ENCODE measurements around the gene NDUFA3. TPM values are rescaled to one million over a fixed set of nuclear protein-coding genes. Genes with fewer than 3 reads are reported as not detected.

Gene NDUFA3
- total RNA-seq, 1 experiment from 2014 or later, result 211 TPM

DNA sequence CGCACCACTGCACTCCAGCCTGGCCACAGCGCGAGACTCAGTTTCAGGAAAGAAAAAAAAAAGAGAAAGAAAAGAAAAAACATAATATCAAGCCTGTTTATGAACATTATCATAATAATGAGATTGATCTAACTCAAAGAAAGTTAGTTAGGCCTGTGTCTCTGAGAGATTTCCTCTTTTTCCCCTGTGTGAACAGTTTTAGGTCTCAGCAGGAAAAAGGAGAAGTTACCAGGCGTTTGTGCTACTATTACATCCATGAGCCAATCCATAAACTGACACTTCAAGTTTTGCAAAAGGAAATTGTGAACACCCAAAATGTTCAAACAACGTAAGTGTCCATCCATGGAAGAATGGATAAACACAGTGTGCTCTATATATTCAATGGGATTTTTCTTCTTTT lies 25.3 kb upstream of the NDUFA3 start:
- no peak for DNase-seq (ENCODE audit: low read depth, low spot score)
- BruUV-seq (replicated peaks), result no TSS peak
- Histone ChIP-seq H3K27me3 (ENCODE audit: control insufficient read depth, insufficient read depth, low read length) (no peaks in the 10 kb centered on the region), H3K36me3 (ENCODE audit: control insufficient read depth, insufficient read depth, low read length) (no peaks in the 10 kb centered on the region), H3K9me3 (ENCODE audit: control insufficient read depth, insufficient read depth, low read depth, low read length) (peaks cover 8% of the 10 kb centered on the region), H3K4me1 (ENCODE audit: control insufficient read depth, insufficient read depth, low read length) (no peaks in the 10 kb centered on the region), H3K4me3 (ENCODE audit: low read depth in 2 of 2, low read length in 2 of 2) (no peak overlapping the region), H3K27ac (ENCODE audit: low read length) (no peak overlapping the region)
- intact Hi-C loops (cut with micrococcal nuclease; ENCODE audit: unreplicated experiment) (no loop called here), in situ Hi-C loops (cut with HindIII; ENCODE audit: low pct_unique_long_range_greater_than_20kb, low sequenced_read_pairs) (no loop called here)
- TF ChIP-seq TCF7L2 (IDR thresholded peaks at IDR 0.05; ENCODE audit: low read depth, low read length) (no peak), SIN3A (IDR thresholded peaks at IDR 0.05; ENCODE audit: borderline replicate concordance, insufficient read depth, low read depth, low read length) (no peak), CTCF (IDR thresholded peaks at IDR 0.05) (no peak), POLR2AphosphoS5 (IDR thresholded peaks at IDR 0.05; ENCODE audit: low read depth, low read length) (no peak)
- TF ChIP-seq, protein P1, sequence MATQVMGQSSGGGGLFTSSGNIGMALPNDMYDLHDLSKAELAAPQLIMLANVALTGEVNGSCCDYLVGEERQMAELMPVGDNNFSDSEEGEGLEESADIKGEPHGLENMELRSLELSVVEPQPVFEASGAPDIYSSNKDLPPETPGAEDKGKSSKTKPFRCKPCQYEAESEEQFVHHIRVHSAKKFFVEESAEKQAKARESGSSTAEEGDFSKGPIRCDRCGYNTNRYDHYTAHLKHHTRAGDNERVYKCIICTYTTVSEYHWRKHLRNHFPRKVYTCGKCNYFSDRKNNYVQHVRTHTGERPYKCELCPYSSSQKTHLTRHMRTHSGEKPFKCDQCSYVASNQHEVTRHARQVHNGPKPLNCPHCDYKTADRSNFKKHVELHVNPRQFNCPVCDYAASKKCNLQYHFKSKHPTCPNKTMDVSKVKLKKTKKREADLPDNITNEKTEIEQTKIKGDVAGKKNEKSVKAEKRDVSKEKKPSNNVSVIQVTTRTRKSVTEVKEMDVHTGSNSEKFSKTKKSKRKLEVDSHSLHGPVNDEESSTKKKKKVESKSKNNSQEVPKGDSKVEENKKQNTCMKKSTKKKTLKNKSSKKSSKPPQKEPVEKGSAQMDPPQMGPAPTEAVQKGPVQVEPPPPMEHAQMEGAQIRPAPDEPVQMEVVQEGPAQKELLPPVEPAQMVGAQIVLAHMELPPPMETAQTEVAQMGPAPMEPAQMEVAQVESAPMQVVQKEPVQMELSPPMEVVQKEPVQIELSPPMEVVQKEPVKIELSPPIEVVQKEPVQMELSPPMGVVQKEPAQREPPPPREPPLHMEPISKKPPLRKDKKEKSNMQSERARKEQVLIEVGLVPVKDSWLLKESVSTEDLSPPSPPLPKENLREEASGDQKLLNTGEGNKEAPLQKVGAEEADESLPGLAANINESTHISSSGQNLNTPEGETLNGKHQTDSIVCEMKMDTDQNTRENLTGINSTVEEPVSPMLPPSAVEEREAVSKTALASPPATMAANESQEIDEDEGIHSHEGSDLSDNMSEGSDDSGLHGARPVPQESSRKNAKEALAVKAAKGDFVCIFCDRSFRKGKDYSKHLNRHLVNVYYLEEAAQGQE (IDR thresholded peaks at IDR 0.05; ENCODE audit: insufficient read depth in 1 of 2, low read depth in 2 of 2, low read length in 1 of 2), result no peak
- no peak for ATAC-seq
- ChIA-PET POLR2A (interaction anchor here (0.7 kb wide), 1 partner anchor 98 kb away, joined by 12 read pairs; no protein-coding TSS in a partner anchor), CTCF (interaction anchor here (0.7 kb wide), 2 partner anchors 19 to 286 kb away, joined by 6 to 14 read pairs; no protein-coding TSS in a partner anchor)

DNA sequence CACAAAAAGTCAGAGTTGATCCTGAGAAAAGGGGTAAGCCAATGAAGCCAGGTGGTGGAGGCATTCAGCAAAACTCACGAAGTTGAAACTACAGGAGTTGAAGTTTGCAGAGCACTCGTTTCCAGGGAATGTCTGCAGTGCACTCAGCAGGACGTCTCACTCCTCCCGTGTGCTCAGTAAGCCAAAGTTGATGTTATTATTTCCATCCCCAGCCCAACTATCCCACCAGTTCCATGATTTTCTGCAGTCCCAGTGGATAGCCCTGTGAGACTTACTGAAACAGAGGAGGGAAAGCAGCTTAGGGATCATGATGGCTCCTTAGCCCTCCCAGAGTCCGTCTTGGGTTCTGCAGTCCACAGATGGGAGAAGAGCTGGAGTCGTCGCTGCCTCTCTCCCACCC lies 21.6 kb upstream of the NDUFA3 start, which contains the start of gene TARM1:
TSS of gene TARM1 (minus strand) at position 334 of the 400 bp plus-strand sequence. CDS start at position 309, 25 bp downstream.
- BruUV-seq (replicated peaks), result no TSS peak
- DNase-seq (ENCODE audit: low read depth, low spot score) (no peak), ATAC-seq (no peak)
- no peak within 1 kb of the TSS for H3K27ac ChIP-seq (ENCODE audit: low read length)
- ChIA-PET CTCF (interaction anchor here (1.5 kb wide), 1 partner anchor 15 kb away, joined by 7 read pairs; no protein-coding TSS in a partner anchor), POLR2A (no interaction called here)
- intact Hi-C loops (cut with micrococcal nuclease; ENCODE audit: unreplicated experiment), result no loop called here
- no peaks in the 10 kb centered on the region for H3K4me1 ChIP-seq (ENCODE audit: control insufficient read depth, insufficient read depth, low read length)
- peaks cover 23% of the 10 kb centered on the region for H3K9me3 ChIP-seq (ENCODE audit: control insufficient read depth, insufficient read depth, low read depth, low read length)
- no peak within 1 kb of the TSS for H3K4me3 ChIP-seq (ENCODE audit: low read depth in 2 of 2, low read length in 2 of 2)
- in situ Hi-C loops (cut with HindIII; ENCODE audit: low pct_unique_long_range_greater_than_20kb, low sequenced_read_pairs), result no loop called here
- no peaks in the 10 kb centered on the region for H3K27me3 ChIP-seq (ENCODE audit: control insufficient read depth, insufficient read depth, low read length)
- TF ChIP-seq SIN3A (IDR thresholded peaks at IDR 0.05; ENCODE audit: borderline replicate concordance, insufficient read depth, low read depth, low read length), result no peak
- no peaks in the 10 kb centered on the region for H3K36me3 ChIP-seq (ENCODE audit: control insufficient read depth, insufficient read depth, low read length)

DNA sequence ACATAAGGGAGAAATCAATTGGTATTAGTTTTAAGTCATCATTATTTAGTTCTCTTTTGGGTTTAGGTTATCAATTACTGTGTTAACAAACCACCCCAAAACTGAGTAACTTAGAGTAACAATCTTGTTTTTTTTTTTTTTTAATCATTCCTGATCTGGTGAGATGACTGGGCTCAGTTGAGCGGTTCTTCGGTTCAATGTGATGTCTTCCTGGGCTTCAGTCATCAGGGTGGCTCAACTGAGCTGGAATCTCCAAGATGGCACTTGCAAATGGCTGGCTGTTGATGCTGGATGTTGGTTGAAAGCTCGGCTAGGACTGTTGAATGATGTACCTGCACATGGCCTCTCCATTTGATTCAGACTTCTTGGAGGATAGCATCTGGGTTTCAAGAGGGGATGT lies 18.2 kb upstream of the NDUFA3 start:
- DNase-seq (ENCODE audit: low read depth, low spot score), result no peak
- in situ Hi-C loops (cut with HindIII; ENCODE audit: low pct_unique_long_range_greater_than_20kb, low sequenced_read_pairs), result no loop called here
- Histone ChIP-seq H3K27ac (ENCODE audit: low read length) (no peak overlapping the region), H3K4me3 (ENCODE audit: low read depth in 2 of 2, low read length in 2 of 2) (no peak overlapping the region), H3K4me1 (ENCODE audit: control insufficient read depth, insufficient read depth, low read length) (0 out of 2 replicates have a peak, but pooled peaks cover under 1% of the 10 kb centered on the region), H3K27me3 (ENCODE audit: control insufficient read depth, insufficient read depth, low read length) (no peaks in the 10 kb centered on the region), H3K9me3 (ENCODE audit: control insufficient read depth, insufficient read depth, low read depth, low read length) (peaks cover 23% of the 10 kb centered on the region), H3K36me3 (ENCODE audit: control insufficient read depth, insufficient read depth, low read length) (no peaks in the 10 kb centered on the region)
- no TSS peak for BruUV-seq (replicated peaks)
- TF ChIP-seq TCF7L2 (IDR thresholded peaks at IDR 0.05; ENCODE audit: low read depth, low read length), result no peak
- no peak for TF ChIP-seq POLR2AphosphoS5 (IDR thresholded peaks at IDR 0.05; ENCODE audit: low read depth, low read length)
- no peak for TF ChIP-seq CTCF (IDR thresholded peaks at IDR 0.05)
- no peak for TF ChIP-seq SIN3A (IDR thresholded peaks at IDR 0.05; ENCODE audit: borderline replicate concordance, insufficient read depth, low read depth, low read length)
- TF ChIP-seq, protein P1 (IDR thresholded peaks at IDR 0.05; ENCODE audit: insufficient read depth in 1 of 2, low read depth in 2 of 2, low read length in 1 of 2), result no peak
- POLR2A ChIA-PET, result no interaction called here
- ATAC-seq, result no peak
- intact Hi-C loops (cut with micrococcal nuclease; ENCODE audit: unreplicated experiment), result no loop called here
- CTCF ChIA-PET, result interaction anchor here (0.7 kb wide), 1 partner anchor 105 kb away, joined by 4 read pairs; no protein-coding TSS in a partner anchor

Measured in Panc1 (cell line).